HG03066 (cell line): ENCODE measurements around the gene SLC27A5.
"Not testable (repeated sequence)": the region's sequence is repeated elsewhere in the genome, so short reads cannot be mapped to it uniquely, and the experiment has no call there.

Experiments used
- ATAC-seq: cut with Tn5 transposase; IDR thresholded peaks from one replicate; pipeline ENCODE4 v1.9.1; 2021; ENCODE audit warnings: low read depth; ENCODE audit not compliant: unreplicated experiment

SLC27A5 gene

DNA sequence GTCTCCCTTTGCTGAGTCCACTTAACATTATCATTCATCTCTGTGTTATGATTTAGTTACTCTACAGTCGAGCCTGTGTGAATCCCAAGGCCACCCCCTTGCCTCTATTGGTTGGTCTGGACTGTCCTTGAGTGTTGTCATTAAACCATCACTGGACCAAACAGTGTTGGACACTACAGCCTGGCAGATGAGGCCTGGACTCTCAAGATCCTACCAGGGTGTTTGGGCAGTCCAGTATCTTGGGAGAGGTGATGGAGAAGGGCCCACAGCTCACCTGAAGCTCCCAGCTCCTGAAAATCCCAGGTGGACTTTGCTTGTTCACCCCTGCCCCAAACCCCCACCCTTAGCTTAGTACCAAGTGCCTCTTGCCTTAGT lies 39.3 kb upstream of the SLC27A5 start:
- no peak for ATAC-seq

- no peak for ATAC-seq
Observed at GRCh38 chr19:58550362-58551122, 38.8 kb upstream of the SLC27A5 start.

DNA sequence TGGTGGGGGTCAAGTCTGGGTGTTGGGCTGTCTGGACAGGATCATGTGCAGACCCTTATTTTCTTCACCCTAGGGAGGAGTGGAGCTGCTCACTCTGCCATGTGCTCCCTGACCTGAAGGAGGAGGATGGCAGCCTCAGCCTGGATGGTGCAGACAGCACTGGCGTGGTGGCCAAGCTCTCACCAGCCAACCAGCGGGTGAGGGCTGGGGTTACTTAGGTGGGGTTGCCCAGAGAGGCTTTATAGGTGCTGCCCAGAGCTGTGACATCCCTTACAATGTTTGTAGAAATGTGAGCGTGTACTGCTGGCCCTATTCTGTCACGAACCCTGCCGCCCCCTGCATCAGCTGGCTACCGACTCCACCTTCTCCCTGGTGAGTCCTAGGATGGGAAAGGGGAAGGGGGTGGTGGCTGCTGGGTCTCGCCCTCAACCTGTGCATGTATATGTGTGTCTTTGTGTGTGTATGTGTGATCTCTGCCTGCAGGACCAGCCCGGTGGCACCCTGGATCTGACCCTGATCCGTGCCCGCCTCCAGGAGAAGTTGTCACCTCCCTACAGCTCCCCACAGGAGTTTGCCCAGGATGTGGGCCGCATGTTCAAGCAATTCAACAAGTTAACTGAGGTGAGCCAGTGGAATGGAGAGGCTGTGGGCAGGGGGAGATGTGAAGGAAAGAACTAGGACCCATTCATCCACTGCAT lies 38.0 kb upstream of the SLC27A5 start:
- ATAC-seq: no peak

DNA sequence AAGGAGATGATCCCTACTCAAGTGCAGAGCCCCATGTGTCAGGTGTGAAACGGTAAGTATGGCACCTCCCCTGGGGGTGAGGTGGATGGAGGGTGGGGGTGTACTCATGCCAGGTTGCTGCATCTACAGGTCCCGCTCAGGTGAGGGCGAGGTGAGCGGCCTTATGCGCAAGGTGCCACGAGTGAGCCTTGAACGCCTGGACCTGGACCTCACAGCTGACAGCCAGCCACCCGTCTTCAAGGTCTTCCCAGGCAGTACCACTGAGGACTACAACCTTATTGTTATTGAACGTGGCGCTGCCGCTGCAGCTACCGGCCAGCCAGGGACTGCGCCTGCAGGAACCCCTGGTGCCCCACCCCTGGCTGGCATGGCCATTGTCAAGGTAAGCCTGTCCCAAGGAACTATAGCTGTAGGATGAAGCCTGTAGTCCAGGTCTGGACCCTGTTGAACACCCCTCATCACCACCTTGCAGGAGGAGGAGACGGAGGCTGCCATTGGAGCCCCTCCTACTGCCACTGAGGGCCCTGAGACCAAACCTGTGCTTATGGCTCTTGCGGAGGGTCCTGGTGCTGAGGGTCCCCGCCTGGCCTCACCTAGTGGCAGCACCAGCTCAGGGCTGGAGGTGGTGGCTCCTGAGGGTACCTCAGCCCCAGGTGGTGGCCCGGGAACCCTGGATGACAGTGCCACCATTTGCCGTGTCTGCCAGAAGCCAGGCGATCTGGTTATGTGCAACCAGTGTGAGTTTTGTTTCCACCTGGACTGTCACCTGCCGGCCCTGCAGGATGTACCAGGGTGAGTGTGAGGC lies 37.3 kb upstream of the SLC27A5 start:
- no peak for ATAC-seq

- ATAC-seq: no peak
Observed at GRCh38 chr19:58547323-58548312, 35.8 kb upstream of the SLC27A5 start.

- no peak for ATAC-seq
Observed at GRCh38 chr19:58546019-58546530, 34.3 kb upstream of the SLC27A5 start.

GRCh38 chr19:58545286-58546018 lies 33.7 kb upstream of the SLC27A5 start:
- ATAC-seq: no peak

- ATAC-seq: peak; percentile 38
Observed at GRCh38 chr19:58544591-58545285, 32.9 kb upstream of the SLC27A5 start.

GRCh38 chr19:58543826-58544590 lies 32.2 kb upstream of the SLC27A5 start, which contains the start of gene TRIM28:
TRIM28 (plus strand) TSS chr19:58544064; CDS start chr19:58544758, 694 bp downstream.
- ATAC-seq: peak; percentile 81

DNA sequence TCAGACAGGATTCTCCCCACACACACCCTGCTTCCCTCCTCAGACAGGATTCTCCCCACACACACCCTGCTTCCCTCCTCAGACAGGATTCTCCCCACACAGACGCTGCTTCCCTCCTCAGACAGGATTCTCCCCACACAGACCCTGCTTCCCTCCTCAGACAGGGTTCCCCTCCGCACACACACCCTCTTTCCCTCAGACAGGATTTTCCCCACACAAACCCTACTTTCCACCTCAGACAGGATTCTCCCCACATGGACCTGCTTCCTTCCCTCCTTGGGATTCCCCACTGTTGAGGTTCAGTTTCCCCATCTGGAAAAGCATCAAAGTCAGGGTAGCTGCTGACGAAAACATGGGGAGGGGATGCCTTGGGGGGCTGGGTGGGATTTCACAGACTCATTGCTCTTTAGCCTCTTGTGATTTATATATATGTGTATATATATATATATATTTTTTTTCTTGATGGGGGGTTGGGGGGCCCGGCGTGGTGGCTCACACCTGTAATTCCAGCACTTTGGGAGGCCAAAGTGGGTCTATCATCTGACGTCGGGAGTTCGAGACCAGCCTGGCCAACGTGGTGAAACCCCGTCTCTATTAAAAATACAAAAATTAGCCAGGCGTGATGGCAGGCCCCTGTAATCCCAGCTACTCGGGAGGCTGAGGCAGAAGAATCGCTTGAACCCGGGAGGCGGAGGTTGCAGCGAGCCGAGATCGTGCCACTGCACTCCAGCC lies 31.0 kb upstream of the SLC27A5 start:
- not testable (repeated sequence) for ATAC-seq

DNA sequence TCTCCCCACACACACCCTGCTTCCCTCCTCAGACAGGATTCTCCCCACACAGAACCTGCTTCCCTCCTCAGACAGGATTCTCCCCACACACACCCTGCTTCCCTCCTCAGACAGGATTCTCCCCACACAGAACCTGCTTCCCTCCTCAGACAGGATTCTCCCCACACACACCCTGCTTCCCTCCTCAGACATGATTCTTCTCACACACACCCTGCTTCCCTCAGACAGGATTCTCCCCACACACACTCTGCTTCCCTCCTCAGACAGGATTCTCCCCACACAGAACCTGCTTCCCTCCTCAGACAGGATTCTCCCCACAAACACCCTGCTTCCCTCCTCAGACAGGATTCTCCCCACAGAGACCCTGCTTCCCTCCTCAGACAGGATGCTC lies 27.4 kb upstream of the SLC27A5 start:
- not testable (repeated sequence) for ATAC-seq

DNA sequence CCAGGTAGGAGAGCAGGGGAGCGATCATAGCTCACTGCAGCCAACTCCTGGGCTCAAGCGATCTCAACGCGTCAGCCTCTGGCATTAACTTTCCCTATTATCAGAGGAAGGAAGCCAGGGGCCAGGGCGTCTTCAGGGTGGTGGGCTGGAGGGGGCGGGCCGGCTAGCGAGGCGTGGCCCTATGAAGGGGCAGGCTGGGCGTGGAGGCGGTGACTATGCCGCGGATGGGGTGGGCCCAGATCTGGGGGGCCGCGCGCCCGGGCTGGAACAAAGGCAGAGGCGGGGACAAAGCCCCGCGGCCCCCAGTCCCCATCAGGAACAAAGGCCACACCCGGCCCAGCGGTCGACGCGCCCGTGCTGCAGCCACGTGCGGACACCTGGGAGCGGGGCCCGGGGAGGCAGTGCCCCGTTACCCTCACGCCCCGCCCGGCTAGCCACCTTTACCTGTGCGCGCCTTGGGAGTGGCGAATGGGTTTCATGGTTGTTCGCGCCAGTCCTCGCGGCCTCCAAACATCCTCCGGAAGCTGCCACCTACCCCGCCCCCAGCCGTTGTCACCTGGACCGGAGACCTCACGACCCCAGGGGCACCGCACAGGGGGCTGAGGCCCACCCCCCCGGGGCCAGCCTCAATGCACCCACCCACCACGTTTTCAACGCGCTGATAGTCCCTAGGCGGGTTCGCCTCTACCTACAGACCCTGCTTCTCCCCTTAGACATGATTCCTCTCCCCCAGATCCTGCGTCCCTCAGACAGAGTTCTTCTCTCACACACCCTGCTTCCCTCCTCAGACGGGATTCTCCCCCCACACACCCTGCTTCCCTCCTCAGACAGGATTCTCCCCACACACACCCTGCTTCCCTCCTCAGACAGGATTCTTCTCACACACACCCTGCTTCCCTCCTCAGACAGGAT lies 26.7 kb upstream of the SLC27A5 start:
- ATAC-seq: no peak

DNA sequence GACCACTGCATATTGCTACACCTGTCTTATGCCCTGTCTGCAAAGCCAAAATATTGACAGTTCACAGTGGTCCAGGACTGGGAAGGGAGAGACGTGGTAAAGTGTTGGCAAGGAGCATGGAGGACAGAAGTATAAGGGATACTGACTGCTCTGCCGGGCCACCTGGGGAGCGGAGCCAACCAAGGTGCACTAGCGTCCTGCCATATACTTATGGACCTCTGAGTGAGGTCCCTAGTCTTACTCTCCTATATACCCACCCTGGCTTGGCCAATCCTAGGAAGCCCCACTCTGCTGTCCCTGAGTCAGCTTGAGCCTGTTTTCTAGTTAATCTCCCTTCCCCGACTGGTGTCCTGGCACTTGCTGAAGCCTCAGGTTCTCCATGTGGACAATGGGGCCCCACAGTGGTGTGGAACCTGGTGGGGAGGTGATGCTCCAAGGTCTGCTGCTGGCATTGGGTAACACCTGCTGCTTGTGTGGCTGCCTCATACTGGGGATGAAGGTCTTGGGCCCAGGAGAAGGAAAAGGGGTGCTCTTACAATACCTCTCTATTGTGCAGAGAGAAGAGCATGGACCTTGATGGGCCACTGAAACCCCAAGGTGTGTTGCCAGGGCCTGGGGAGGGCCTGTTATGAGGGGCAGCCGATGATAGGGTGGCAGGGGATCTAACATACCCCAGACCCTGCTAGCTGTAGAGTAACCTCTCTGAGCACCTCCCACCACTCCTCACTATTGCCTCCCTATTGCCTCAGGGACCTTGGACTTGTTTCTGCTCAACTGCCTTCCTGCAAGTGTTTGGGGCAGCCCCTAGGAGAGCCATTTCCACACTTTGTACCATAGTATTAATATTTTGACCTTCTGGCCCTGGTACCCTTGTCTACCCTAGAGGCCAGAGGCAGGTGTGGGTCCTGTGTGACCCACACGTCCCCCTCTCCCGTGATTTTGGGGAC lies 25.3 kb upstream of the SLC27A5 start:
- ATAC-seq: no peak

DNA sequence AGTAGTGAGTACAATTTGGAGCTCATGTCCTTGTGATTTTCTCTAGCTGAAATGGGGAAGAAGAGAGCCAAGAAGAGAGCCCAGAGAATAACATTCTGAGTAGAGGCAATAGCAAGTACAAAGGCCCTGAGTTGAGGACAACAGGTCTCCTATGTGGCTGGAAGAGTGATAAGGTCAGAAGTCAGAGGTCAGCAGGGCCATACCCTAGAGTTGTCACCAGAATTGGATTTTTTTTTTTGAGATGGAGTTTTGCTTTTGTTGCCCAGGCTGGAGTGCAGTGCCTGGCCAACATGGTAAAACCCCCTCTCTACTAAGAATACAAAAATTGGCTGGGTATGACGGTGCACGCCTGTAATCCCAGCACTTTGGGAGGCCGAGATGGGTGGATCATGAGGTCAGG lies 24.1 kb upstream of the SLC27A5 start:
- ATAC-seq: no peak
